Smooth muscle cell (in vitro differentiated cells): Measurements from ENCODE around the gene USP31. TPM values are rescaled to one million over a fixed set of nuclear protein-coding genes. Genes with fewer than 3 reads are reported as not detected.

Experiments
- DNase-seq: peaks from one replicate; lab custom pipeline; 2025; ENCODE audit not compliant: unreplicated experiment; lab: John Stamatoyannopoulos, UW
- H2AFZ ChIP-seq: fragments of 200-600 bp; sonication (generic); 2 replicates; pipeline ENCODE4 v1.6.0; 2016; ENCODE audit warnings: antibody characterized with exemption, low read depth, mild to moderate bottlenecking
- H3F3A ChIP-seq: fragments of 200-600 bp; sonication (generic); 2 replicates; pipeline ENCODE4 v1.6.0; 2017; ENCODE audit warnings: antibody characterized with exemption, low read depth
- H3K27ac ChIP-seq: fragments of 200-600 bp; sonication (generic); 2 replicates; pipeline ENCODE4 v1.5.1; 2016; ENCODE audit warnings: low read depth, mild to moderate bottlenecking
- H3K27me3 ChIP-seq: fragments of 200-600 bp; sonication (generic); 2 replicates; pipeline ENCODE4 v1.6.1; 2016; ENCODE audit warnings: low read depth, mild to moderate bottlenecking
- H3K36me3 ChIP-seq: fragments of 200-600 bp; sonication (generic); 2 replicates; pipeline ENCODE4 v1.5.1; 2016; ENCODE audit warnings: low read depth
- H3K4me1 ChIP-seq: fragments of 200-600 bp; sonication (generic); 2 replicates; pipeline ENCODE4 v1.5.1; 2016; ENCODE audit warnings: low read depth
- H3K4me2 ChIP-seq: fragments of 200-600 bp; sonication (generic); 2 replicates; pipeline ENCODE4 v1.6.0; 2016; ENCODE audit warnings: mild to moderate bottlenecking
- H3K4me3 ChIP-seq: fragments of 200-600 bp; sonication (generic); 2 replicates; pipeline ENCODE4 v1.5.1; 2016; ENCODE audit warnings: mild to moderate bottlenecking
- H3K79me2 ChIP-seq: fragments of 200-600 bp; sonication (generic); 2 replicates; pipeline ENCODE4 v1.6.0; 2016; ENCODE audit warnings: low read depth, mild to moderate bottlenecking
- H3K9ac ChIP-seq: fragments of 200-600 bp; sonication (generic); 2 replicates; pipeline ENCODE4 v1.6.0; 2016; ENCODE audit warnings: low read depth
- H3K9me3 ChIP-seq: fragments of 200-600 bp; sonication (generic); replicated peaks from 2 replicates; pipeline ENCODE4 v1.5.1; 2016; ENCODE audit warnings: low read depth
- H4K20me1 ChIP-seq: fragments of 200-600 bp; sonication (generic); 2 replicates; pipeline ENCODE4 v1.6.0; 2016; ENCODE audit warnings: low read depth
- CTCF ChIP-seq: fragments of 200-600 bp; sonication (generic); IDR thresholded peaks from 2 replicates; pipeline ENCODE4 v1.5.1; 2017; ENCODE audit warnings: borderline replicate concordance, mild to moderate bottlenecking, antibody characterized with exemption; ENCODE audit not compliant: insufficient read depth, poor library complexity, severe bottlenecking
- WGBS: methylation state at CpG from one replicate; pipeline ENCODE4 v1.1.7; 2016; ENCODE audit warnings: low lambda C conversion rate; 5-methylcytosine and 5-hydroxymethylcytosine counted together
- polyA plus RNA-seq: library from polyadenylated mRNA; unstranded; fragments of >200 nt; fragmentation: Nextera tagmentation; extraction: Ambion mirVana; gene quantifications from 2 replicates; pipeline ENCODE4 v1.2.1, GENCODE V29; 2016
- total RNA-seq: library from RNA; depleted of rRNA; stranded (reverse); fragments of >200 nt; gene quantifications from 2 replicates; pipeline ENCODE4 v1.2.3, GENCODE V29; 2014

The USP31 gene
- total and polyA plus RNA-seq, 2 experiments from 2014 or later: 2.7 to 5.7 TPM

- Histone ChIP-seq H4K20me1 (no peaks in the 10 kb centered on the region), H3K27ac (no peak overlapping the region), H3K9ac (no peak overlapping the region), H3K4me3 (no peak overlapping the region), H2AFZ (no peak overlapping the region), H3K27me3 (no peaks in the 10 kb centered on the region), H3K36me3 (no peaks in the 10 kb centered on the region), H3K9me3 (no peaks in the 10 kb centered on the region), H3K4me2 (no peak overlapping the region), H3F3A (no peaks in the 10 kb centered on the region), H3K79me2 (no peaks in the 10 kb centered on the region), H3K4me1 (no peaks in the 10 kb centered on the region)
- TF ChIP-seq CTCF: no peak
- WGBS: 88% methylated on average over 4 of the region's 4 CpGs
- DNase-seq: no peak
Measured at GRCh38 chr16:23039118-23039517, 110.1 kb downstream of the USP31 start.

- Histone ChIP-seq H4K20me1 (no peaks in the 10 kb centered on the region), H2AFZ (no peak overlapping the region), H3F3A (no peaks in the 10 kb centered on the region), H3K9me3 (no peaks in the 10 kb centered on the region), H3K9ac (no peak overlapping the region), H3K79me2 (no peaks in the 10 kb centered on the region), H3K27me3 (no peaks in the 10 kb centered on the region), H3K36me3 (no peaks in the 10 kb centered on the region), H3K27ac (no peak overlapping the region), H3K4me3 (no peak overlapping the region), H3K4me1 (no peaks in the 10 kb centered on the region), H3K4me2 (no peak overlapping the region)
- TF ChIP-seq CTCF: no peak
- 45% methylated on average over 1 of the region's 1 CpG for WGBS
- no peak for DNase-seq
Measured at GRCh38 chr16:23035240-23035639, 114.0 kb downstream of the USP31 start.

DNA sequence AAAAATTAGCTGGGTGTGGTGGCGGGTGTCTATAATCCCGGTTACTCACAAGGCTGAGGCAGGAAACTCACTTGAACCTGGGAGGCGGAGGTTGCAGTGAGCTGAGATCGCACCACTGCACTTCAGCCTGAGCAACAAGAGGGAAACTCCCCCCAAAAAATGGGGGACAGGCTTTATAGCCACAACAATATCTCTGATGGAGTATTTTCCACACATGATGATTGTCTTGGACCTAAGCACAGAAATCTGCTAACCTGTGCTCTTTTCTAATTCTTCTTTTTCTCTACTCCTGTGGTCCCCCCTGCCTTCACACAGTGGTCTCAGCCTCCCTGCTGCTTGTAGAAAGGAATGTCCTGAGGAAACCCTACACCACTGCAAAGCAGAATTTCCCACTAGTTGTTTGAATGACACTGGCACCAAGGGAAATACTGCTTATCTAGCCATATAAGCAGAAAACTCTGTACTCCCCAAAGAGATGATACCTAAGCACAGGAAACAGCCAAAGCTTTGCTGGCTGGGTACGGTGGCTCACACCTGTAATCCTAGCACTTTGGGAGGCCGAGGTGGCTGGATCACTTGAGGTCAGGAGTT, 117.6 kb downstream of the USP31 start:
- Histone ChIP-seq H3K79me2 (no peaks in the 10 kb centered on the region), H3K4me3 (no peak overlapping the region), H3K9ac (no peak overlapping the region), H3K4me2 (no peak overlapping the region), H3K4me1 (no peaks in the 10 kb centered on the region), H3K36me3 (no peaks in the 10 kb centered on the region), H3K27me3 (no peaks in the 10 kb centered on the region), H2AFZ (no peak overlapping the region), H4K20me1 (no peaks in the 10 kb centered on the region), H3K9me3 (no peaks in the 10 kb centered on the region), H3K27ac (no peak overlapping the region), H3F3A (no peaks in the 10 kb centered on the region)
- 82% methylated on average over 6 of the region's 6 CpGs for WGBS
- no peak for DNase-seq
- no peak for TF ChIP-seq CTCF

- Histone ChIP-seq H3K36me3 (no peaks in the 10 kb centered on the region), H3K4me1 (no peaks in the 10 kb centered on the region), H3K9me3 (no peaks in the 10 kb centered on the region), H3K79me2 (no peaks in the 10 kb centered on the region), H3K4me3 (no peak overlapping the region), H3K4me2 (no peak overlapping the region), H3F3A (no peaks in the 10 kb centered on the region), H4K20me1 (no peaks in the 10 kb centered on the region), H3K27me3 (no peaks in the 10 kb centered on the region), H3K9ac (no peak overlapping the region), H2AFZ (no peak overlapping the region), H3K27ac (no peak overlapping the region)
- 82% methylated on average over 6 of the region's 6 CpGs for WGBS
- TF ChIP-seq CTCF: no peak
- DNase-seq: no peak
Measured at GRCh38 chr16:23029733-23030420, 119.4 kb downstream of the USP31 start.
